ENCODE data around the gene GPR3.

GRCh38 chr1:27353166-27353565, 39.3 kb upstream of the GPR3 start:
- no peak for TF ChIP-seq POLR2A (IDR thresholded peaks at IDR 0.05)
- no peak for TF ChIP-seq CTCF (IDR thresholded peaks at IDR 0.05)

Measured in Peyer's patch (tissue), 4 donors.